ENCODE results near the gene OXLD1. TPM values are rescaled to one million over a fixed set of nuclear protein-coding genes. Genes with fewer than 3 reads are reported as not detected.

Gene OXLD1
- total RNA-seq, 1 experiment from 2014 or later = 36.1 TPM

GRCh38 chr17:81656118-81656743, 10.2 kb downstream of the OXLD1 start, which contains the start of gene PDE6G:
PDE6G (minus strand) TSS chr17:81656542; CDS start chr17:81653305, 3,237 bp downstream.
- intact Hi-C loops (cut with micrococcal nuclease; ENCODE audit: unreplicated experiment) = no loop called here
- no peaks in the 10 kb centered on the region for H3K27me3 ChIP-seq (replicated peaks; ENCODE audit: insufficient read depth, low read depth, low read length, poor library complexity)
- POLR2A ChIA-PET (ENCODE audit: low non-redundant PET) = no interaction called here
- CTCF ChIA-PET = interaction anchor here (0.6 to 1.2 kb wide), 2 partner anchors 11 to 381 kb away, joined by 3 read pairs; partner anchors contain the start of gene DCXR
- DNase-seq (ENCODE audit: low spot score) = no peak
- BruUV-seq (replicated peaks) = no TSS peak
- no peak for TF ChIP-seq EZH2 (IDR thresholded peaks at IDR 0.05; ENCODE audit: borderline replicate concordance, low read depth, low read length, poor library complexity, severe bottlenecking)
- TF ChIP-seq, protein P1, sequence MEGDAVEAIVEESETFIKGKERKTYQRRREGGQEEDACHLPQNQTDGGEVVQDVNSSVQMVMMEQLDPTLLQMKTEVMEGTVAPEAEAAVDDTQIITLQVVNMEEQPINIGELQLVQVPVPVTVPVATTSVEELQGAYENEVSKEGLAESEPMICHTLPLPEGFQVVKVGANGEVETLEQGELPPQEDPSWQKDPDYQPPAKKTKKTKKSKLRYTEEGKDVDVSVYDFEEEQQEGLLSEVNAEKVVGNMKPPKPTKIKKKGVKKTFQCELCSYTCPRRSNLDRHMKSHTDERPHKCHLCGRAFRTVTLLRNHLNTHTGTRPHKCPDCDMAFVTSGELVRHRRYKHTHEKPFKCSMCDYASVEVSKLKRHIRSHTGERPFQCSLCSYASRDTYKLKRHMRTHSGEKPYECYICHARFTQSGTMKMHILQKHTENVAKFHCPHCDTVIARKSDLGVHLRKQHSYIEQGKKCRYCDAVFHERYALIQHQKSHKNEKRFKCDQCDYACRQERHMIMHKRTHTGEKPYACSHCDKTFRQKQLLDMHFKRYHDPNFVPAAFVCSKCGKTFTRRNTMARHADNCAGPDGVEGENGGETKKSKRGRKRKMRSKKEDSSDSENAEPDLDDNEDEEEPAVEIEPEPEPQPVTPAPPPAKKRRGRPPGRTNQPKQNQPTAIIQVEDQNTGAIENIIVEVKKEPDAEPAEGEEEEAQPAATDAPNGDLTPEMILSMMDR (conservative IDR thresholded peaks at IDR 0.05; ENCODE audit: low read depth, low read length) = no peak
- H3K27ac ChIP-seq (ENCODE audit: low read depth, low read length, poor library complexity, severe bottlenecking) = no peak within 1 kb of the TSS
- no peaks in the 10 kb centered on the region for H3K4me1 ChIP-seq (ENCODE audit: insufficient read depth, low read length, poor library complexity, severe bottlenecking)
- H3K4me3 ChIP-seq (ENCODE audit: low read depth, low read length, poor library complexity, severe bottlenecking) = no peak within 1 kb of the TSS
- no peaks in the 10 kb centered on the region for H3K9me3 ChIP-seq (ENCODE audit: low read depth, low read length, poor library complexity, severe bottlenecking)
- no peaks in the 10 kb centered on the region for H3K36me3 ChIP-seq (ENCODE audit: insufficient read depth, low read length, poor library complexity, severe bottlenecking)

- DNase-seq (ENCODE audit: low spot score) = no peak
- ChIA-PET CTCF (interaction anchor here (1.2 kb wide), 1 partner anchor 12 kb away, joined by 3 read pairs; no protein-coding TSS in a partner anchor), POLR2A (ENCODE audit: low non-redundant PET) (no interaction called here)
- H3K4me1 ChIP-seq (ENCODE audit: insufficient read depth, low read length, poor library complexity, severe bottlenecking) = no peaks in the 10 kb centered on the region
- no peak for TF ChIP-seq EZH2 (IDR thresholded peaks at IDR 0.05; ENCODE audit: borderline replicate concordance, low read depth, low read length, poor library complexity, severe bottlenecking)
- TF ChIP-seq, protein P1 (conservative IDR thresholded peaks at IDR 0.05; ENCODE audit: low read depth, low read length) = no peak
- H3K27ac ChIP-seq (ENCODE audit: low read depth, low read length, poor library complexity, severe bottlenecking) = no peak overlapping the region
- intact Hi-C loops (cut with micrococcal nuclease; ENCODE audit: unreplicated experiment) = no loop called here
- H3K9me3 ChIP-seq (ENCODE audit: low read depth, low read length, poor library complexity, severe bottlenecking) = no peaks in the 10 kb centered on the region
- no peaks in the 10 kb centered on the region for H3K27me3 ChIP-seq (replicated peaks; ENCODE audit: insufficient read depth, low read depth, low read length, poor library complexity)
- no TSS peak for BruUV-seq (replicated peaks)
- no peaks in the 10 kb centered on the region for H3K36me3 ChIP-seq (ENCODE audit: insufficient read depth, low read length, poor library complexity, severe bottlenecking)
- H3K4me3 ChIP-seq (ENCODE audit: low read depth, low read length, poor library complexity, severe bottlenecking) = no peak overlapping the region
Measured at GRCh38 chr17:81655378-81656117, 10.9 kb downstream of the OXLD1 start.

- no peaks in the 10 kb centered on the region for H3K27me3 ChIP-seq (replicated peaks; ENCODE audit: insufficient read depth, low read depth, low read length, poor library complexity)
- TF ChIP-seq EZH2 (IDR thresholded peaks at IDR 0.05; ENCODE audit: borderline replicate concordance, low read depth, low read length, poor library complexity, severe bottlenecking) = no peak
- TF ChIP-seq, protein P1 (conservative IDR thresholded peaks at IDR 0.05; ENCODE audit: low read depth, low read length) = no peak
- no peaks in the 10 kb centered on the region for H3K4me1 ChIP-seq (ENCODE audit: insufficient read depth, low read length, poor library complexity, severe bottlenecking)
- BruUV-seq (replicated peaks) = no TSS peak
- POLR2A ChIA-PET (ENCODE audit: low non-redundant PET) = no interaction called here
- no peak overlapping the region for H3K4me3 ChIP-seq (ENCODE audit: low read depth, low read length, poor library complexity, severe bottlenecking)
- H3K9me3 ChIP-seq (ENCODE audit: low read depth, low read length, poor library complexity, severe bottlenecking) = no peaks in the 10 kb centered on the region
- CTCF ChIA-PET = interaction anchor here (0.7 kb wide), 1 partner anchor 87 kb away, joined by 3 read pairs; no protein-coding TSS in a partner anchor
- intact Hi-C loops (cut with micrococcal nuclease; ENCODE audit: unreplicated experiment) = no loop called here
- no peaks in the 10 kb centered on the region for H3K36me3 ChIP-seq (ENCODE audit: insufficient read depth, low read length, poor library complexity, severe bottlenecking)
- H3K27ac ChIP-seq (ENCODE audit: low read depth, low read length, poor library complexity, severe bottlenecking) = no peak overlapping the region
- DNase-seq (ENCODE audit: low spot score) = no peak
Measured at GRCh38 chr17:81652906-81653771, 13.3 kb downstream of the OXLD1 start.

Measured in A673 (cell line).